ENCODE data around the gene PYGO1.
"Not testable (repeated sequence)": the region's sequence is repeated elsewhere in the genome, so short reads cannot be mapped to it uniquely, and the experiment has no call there.

Gene PYGO1

DNA sequence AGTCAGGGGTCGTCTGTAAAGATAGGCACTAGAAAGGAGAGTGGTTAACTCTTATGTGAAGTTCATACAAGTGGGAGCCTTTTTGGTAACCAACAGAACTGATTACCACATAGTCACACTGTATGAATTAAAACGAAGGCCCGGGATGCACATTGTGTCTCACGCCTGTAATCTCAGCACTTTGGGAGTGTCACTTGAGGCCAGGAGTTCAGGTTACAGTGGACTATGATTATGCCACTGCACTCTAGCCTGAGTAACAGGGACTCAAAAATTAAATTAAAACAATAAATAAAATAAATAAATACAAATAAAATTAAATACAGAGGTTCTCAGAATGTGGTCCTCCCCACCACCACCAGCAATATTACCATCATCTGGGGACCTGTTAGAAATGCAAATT is 80.6 kb downstream of the PYGO1 start:
- TF ChIP-seq MYC (IDR thresholded peaks at IDR 0.05; ENCODE audit: low read depth, low read length) (no peak), POLR2A (IDR thresholded peaks at IDR 0.05; ENCODE audit: extremely low read depth, insufficient read length) (no peak)
- TF ChIP-seq, protein P1, sequence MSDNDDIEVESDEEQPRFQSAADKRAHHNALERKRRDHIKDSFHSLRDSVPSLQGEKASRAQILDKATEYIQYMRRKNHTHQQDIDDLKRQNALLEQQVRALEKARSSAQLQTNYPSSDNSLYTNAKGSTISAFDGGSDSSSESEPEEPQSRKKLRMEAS (IDR thresholded peaks at IDR 0.05; ENCODE audit: low read depth, low read length), result no peak
- TF ChIP-seq, protein P2, sequence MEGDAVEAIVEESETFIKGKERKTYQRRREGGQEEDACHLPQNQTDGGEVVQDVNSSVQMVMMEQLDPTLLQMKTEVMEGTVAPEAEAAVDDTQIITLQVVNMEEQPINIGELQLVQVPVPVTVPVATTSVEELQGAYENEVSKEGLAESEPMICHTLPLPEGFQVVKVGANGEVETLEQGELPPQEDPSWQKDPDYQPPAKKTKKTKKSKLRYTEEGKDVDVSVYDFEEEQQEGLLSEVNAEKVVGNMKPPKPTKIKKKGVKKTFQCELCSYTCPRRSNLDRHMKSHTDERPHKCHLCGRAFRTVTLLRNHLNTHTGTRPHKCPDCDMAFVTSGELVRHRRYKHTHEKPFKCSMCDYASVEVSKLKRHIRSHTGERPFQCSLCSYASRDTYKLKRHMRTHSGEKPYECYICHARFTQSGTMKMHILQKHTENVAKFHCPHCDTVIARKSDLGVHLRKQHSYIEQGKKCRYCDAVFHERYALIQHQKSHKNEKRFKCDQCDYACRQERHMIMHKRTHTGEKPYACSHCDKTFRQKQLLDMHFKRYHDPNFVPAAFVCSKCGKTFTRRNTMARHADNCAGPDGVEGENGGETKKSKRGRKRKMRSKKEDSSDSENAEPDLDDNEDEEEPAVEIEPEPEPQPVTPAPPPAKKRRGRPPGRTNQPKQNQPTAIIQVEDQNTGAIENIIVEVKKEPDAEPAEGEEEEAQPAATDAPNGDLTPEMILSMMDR (IDR thresholded peaks at IDR 0.05; ENCODE audit: low read depth, low read length), result no peak
- no peak overlapping the region for H3K4me3 ChIP-seq (ENCODE audit: low read depth, low read length)
- DNase-seq (ENCODE audit: low read depth), result no peak

DNA sequence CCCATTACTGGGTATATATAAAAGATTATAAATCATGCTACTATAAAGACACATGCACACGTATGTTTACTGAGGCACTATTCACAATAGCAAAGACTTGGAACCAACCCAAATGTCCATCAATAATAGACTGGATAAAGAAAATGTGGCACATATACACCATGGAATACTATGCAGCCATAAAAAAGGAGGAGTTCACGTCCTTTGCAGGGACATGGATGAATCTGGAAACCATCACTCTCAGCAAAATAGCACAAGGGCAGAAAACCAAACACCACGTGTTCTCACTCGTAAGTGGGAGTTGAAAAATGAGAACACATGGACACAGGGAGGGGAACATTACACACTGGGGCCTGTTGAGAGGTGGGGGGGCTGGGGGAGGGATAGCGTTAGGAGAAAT is 82.7 kb downstream of the PYGO1 start:
- DNase-seq (ENCODE audit: low read depth); H3K4me3 ChIP-seq (ENCODE audit: low read depth, low read length): not testable (repeated sequence)

DNA sequence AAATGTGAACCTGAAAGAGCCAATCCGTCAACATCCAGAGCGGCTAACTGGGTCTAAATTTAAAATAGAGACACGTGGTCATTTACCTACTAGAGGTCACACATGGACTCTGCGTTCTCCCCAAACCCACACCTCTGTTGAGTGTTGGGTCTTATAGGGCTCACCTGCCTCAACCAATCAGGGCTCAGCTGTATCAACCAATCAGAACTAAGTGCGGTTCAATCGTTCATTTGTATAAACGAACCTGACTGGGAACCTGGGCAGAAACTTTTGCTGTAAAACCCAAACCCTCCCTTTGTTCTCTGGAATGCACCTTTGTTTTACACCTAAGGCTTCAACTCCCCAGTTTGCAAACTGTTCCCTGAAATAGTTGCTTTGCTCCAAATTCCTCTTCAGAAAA is 89.0 kb downstream of the PYGO1 start:
- no peak for DNase-seq (ENCODE audit: low read depth)
- H3K4me3 ChIP-seq (ENCODE audit: low read depth, low read length), result no peak overlapping the region
- TF ChIP-seq MYC (IDR thresholded peaks at IDR 0.05; ENCODE audit: low read depth, low read length), result no peak
- TF ChIP-seq, protein P2 (IDR thresholded peaks at IDR 0.05; ENCODE audit: low read depth, low read length), result no peak
- no peak for TF ChIP-seq POLR2A (IDR thresholded peaks at IDR 0.05; ENCODE audit: extremely low read depth, insufficient read length)
- TF ChIP-seq, protein P1 (IDR thresholded peaks at IDR 0.05; ENCODE audit: low read depth, low read length), result no peak

DNA sequence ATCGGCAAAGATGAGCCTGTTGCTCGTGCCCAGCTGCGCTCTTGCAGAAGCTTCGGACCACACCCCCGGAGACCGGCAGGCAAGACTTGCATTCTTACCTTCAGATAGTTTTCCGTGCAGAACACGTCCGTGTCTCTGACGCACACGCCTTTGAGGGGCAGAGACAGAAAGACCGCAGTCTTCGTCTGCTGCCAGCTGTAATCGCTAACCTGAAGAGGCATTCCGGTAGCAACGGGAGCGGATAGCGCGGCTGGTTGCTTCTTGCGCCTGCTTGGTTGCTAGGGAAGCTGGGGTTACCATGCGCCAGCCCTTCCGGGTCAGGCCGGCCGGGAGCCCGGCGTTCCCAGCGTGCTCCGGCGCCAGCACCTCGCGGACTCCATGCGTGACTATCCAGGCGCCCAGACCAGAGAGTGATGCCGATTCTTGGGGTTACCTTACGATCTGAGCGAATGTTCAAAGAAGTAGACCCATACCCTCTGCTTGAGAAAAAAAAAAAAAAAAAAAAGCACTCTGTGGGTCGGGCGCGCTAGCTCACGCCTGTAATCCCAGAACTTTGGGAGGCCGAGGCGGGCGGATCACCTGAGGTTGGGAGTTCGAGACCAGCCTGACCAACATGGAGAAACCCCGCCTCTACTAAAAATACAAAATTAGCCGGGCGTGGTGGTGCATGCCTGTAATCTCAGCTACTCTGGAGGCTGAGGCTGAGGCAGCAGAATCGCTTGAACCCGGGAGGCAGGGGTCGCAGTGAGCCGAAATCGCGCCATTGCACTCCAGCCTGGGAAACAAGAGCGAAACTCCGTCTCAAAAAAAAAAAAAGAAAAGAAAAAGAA is 89.8 kb downstream of the PYGO1 start:
- peak overlapping the region; percentile 77 for H3K4me3 ChIP-seq (ENCODE audit: low read depth, low read length)
- TF ChIP-seq, protein P1 (IDR thresholded peaks at IDR 0.05; ENCODE audit: low read depth, low read length), result peak; percentile 74
- TF ChIP-seq POLR2A (IDR thresholded peaks at IDR 0.05; ENCODE audit: extremely low read depth, insufficient read length), result peak; percentile 45
- peak; percentile 76 for TF ChIP-seq MYC (IDR thresholded peaks at IDR 0.05; ENCODE audit: low read depth, low read length)

DNA sequence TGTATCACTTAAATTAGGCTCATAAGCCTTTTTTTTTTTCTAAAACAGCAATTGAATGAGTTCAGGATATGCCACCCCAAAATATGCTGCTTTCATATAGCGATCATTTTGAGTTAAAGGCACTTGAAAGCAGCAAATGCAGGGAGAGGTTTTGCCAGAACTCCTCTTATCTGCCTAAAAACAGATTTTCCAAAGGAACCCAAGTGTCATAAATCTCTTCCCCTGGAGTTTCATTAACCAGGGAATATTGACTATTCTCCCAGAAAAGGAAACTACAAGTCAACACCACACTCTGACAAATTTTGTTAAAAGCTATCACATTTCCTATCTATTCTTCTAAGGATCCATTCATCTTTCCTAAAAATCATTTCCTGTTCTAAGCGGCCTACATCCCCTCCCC is 91.4 kb downstream of the PYGO1 start:
- no peak overlapping the region for H3K4me3 ChIP-seq (ENCODE audit: low read depth, low read length)
- TF ChIP-seq, protein P2 (IDR thresholded peaks at IDR 0.05; ENCODE audit: low read depth, low read length), result no peak
- TF ChIP-seq, protein P1 (IDR thresholded peaks at IDR 0.05; ENCODE audit: low read depth, low read length), result no peak
- TF ChIP-seq MYC (IDR thresholded peaks at IDR 0.05; ENCODE audit: low read depth, low read length), result no peak
- no peak for TF ChIP-seq POLR2A (IDR thresholded peaks at IDR 0.05; ENCODE audit: extremely low read depth, insufficient read length)
- no peak for DNase-seq (ENCODE audit: low read depth)

More for the DNA sequence above, 89.8 kb downstream of the PYGO1 start:
- DNase-seq (ENCODE audit: low read depth), result peak; percentile 90

DNA sequence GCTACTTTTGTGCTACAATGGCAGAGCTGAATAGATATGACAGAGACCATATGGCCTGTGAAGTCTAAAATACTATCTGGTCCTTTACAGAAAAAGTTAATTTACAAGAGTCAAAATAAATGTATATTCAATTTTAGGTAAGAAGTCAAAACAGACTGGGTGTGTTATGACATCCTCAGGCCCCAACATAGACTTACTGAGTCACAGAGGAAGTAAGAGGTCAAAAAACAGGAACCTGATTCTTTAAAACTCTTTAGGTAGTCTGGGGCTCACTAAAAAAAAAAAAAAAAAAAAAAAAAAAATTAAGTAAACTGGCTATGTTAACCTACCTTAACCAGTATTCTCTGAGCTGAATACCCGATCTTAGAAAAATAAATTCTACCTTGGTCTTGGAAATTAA is 93.2 kb downstream of the PYGO1 start:
- DNase-seq (ENCODE audit: low read depth), result peak; percentile 79
- no peak overlapping the region for H3K4me3 ChIP-seq (ENCODE audit: low read depth, low read length)
- TF ChIP-seq MYC (IDR thresholded peaks at IDR 0.05; ENCODE audit: low read depth, low read length) (no peak), POLR2A (IDR thresholded peaks at IDR 0.05; ENCODE audit: extremely low read depth, insufficient read length) (no peak)
- TF ChIP-seq, protein P2 (IDR thresholded peaks at IDR 0.05; ENCODE audit: low read depth, low read length), result no peak
- TF ChIP-seq, protein P1 (IDR thresholded peaks at IDR 0.05; ENCODE audit: low read depth, low read length), result no peak

DNA sequence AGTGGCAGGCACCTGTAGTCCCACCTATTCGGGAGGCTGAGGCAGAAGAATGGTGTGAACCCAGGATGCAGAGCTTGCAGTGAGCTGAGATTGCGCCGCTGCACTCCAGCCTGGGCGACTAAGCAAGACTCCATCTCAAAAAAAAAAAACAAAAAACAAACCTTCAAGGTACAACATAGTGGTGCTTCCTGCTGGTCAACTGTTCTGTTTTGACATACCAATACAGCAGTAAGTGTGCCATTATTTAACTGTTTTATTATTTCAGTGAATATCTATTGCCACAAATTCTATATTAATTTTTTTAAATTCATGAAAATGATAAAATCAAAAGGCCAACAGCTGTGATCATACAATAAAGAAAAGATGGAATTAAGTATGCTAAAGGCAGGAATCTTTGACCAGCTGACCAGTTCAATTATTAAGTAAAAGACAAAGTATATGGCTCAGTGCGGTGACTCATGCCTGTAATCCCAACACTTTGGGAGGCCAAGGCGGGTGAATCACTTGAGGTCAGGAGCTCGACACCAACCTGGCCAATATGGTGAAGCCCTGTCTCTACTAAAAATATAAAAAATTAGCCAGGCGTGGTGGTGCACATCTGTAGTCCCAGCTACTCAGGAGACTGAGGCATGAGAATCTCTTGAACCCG is 99.1 kb downstream of the PYGO1 start:
- H3K4me3 ChIP-seq (ENCODE audit: low read depth, low read length); DNase-seq (ENCODE audit: low read depth): not testable (repeated sequence)
